Measurements from ENCODE around the gene MLLT11.
A peak's percentile ranks its signal among the peaks of the same experiment; 100 is the strongest.

The MLLT11 gene

GRCh38 chr1:151047925-151048644, 12.1 kb upstream of the MLLT11 start:
- H3K4me1 ChIP-seq (ENCODE audit: insufficient read depth, low read length): no peaks in the 10 kb centered on the region
- H3K36me3 ChIP-seq (ENCODE audit: insufficient read depth, low read length): peaks cover 3% of the 10 kb centered on the region; the same call in 1 of the 2 replicates
- H3K9ac ChIP-seq (ENCODE audit: low read depth, low read length): peak overlapping the region; percentile 83
- no peaks in the 10 kb centered on the region for H3K9me3 ChIP-seq (ENCODE audit: control insufficient read depth, insufficient read depth, low read length)

GRCh38 chr1:151048645-151049032, 11.6 kb upstream of the MLLT11 start:
- H3K9ac ChIP-seq (ENCODE audit: low read depth, low read length): peak overlapping the region; percentile 83; the same call in 1 of the 2 replicates
- H3K4me1 ChIP-seq (ENCODE audit: insufficient read depth, low read length): no peaks in the 10 kb centered on the region
- peaks cover 3% of the 10 kb centered on the region for H3K36me3 ChIP-seq (ENCODE audit: insufficient read depth, low read length)
- H3K9me3 ChIP-seq (ENCODE audit: control insufficient read depth, insufficient read depth, low read length): no peaks in the 10 kb centered on the region

GRCh38 chr1:151049458-151049857, 10.7 kb upstream of the MLLT11 start:
- H3K4me1 ChIP-seq (ENCODE audit: insufficient read depth, low read length): no peaks in the 10 kb centered on the region
- H3K36me3 ChIP-seq (ENCODE audit: insufficient read depth, low read length): peaks cover 7% of the 10 kb centered on the region
- no peak overlapping the region for H3K9ac ChIP-seq (ENCODE audit: low read depth, low read length)
- no peaks in the 10 kb centered on the region for H3K9me3 ChIP-seq (ENCODE audit: control insufficient read depth, insufficient read depth, low read length)

GRCh38 chr1:151050051-151050688, 10.0 kb upstream of the MLLT11 start:
- H3K36me3 ChIP-seq (ENCODE audit: insufficient read depth, low read length): peaks cover 12% of the 10 kb centered on the region
- H3K4me1 ChIP-seq (ENCODE audit: insufficient read depth, low read length): no peaks in the 10 kb centered on the region
- no peak overlapping the region for H3K9ac ChIP-seq (ENCODE audit: low read depth, low read length)
- no peaks in the 10 kb centered on the region for H3K9me3 ChIP-seq (ENCODE audit: control insufficient read depth, insufficient read depth, low read length)

- no peaks in the 10 kb centered on the region for H3K4me1 ChIP-seq (ENCODE audit: insufficient read depth, low read length)
- H3K9ac ChIP-seq (ENCODE audit: low read depth, low read length): no peak overlapping the region
- no peaks in the 10 kb centered on the region for H3K9me3 ChIP-seq (ENCODE audit: control insufficient read depth, insufficient read depth, low read length)
- peaks cover 24% of the 10 kb centered on the region for H3K36me3 ChIP-seq (ENCODE audit: insufficient read depth, low read length)
Observed at GRCh38 chr1:151051356-151052009, 8.7 kb upstream of the MLLT11 start.

- H3K9me3 ChIP-seq (ENCODE audit: control insufficient read depth, insufficient read depth, low read length): no peaks in the 10 kb centered on the region
- H3K9ac ChIP-seq (ENCODE audit: low read depth, low read length): no peak overlapping the region
- H3K36me3 ChIP-seq (ENCODE audit: insufficient read depth, low read length): peaks cover 24% of the 10 kb centered on the region
- peaks cover 6% of the 10 kb centered on the region for H3K4me1 ChIP-seq (ENCODE audit: insufficient read depth, low read length)
Observed at GRCh38 chr1:151054971-151055547, 5.1 kb upstream of the MLLT11 start.

- no peak overlapping the region for H3K9ac ChIP-seq (ENCODE audit: low read depth, low read length)
- no peaks in the 10 kb centered on the region for H3K9me3 ChIP-seq (ENCODE audit: control insufficient read depth, insufficient read depth, low read length)
- H3K36me3 ChIP-seq (ENCODE audit: insufficient read depth, low read length): peaks cover 24% of the 10 kb centered on the region
- peaks cover 6% of the 10 kb centered on the region for H3K4me1 ChIP-seq (ENCODE audit: insufficient read depth, low read length)
Observed at GRCh38 chr1:151055581-151055980, 4.6 kb upstream of the MLLT11 start.

- no peak overlapping the region for H3K9ac ChIP-seq (ENCODE audit: low read depth, low read length)
- peaks cover 6% of the 10 kb centered on the region for H3K4me1 ChIP-seq (ENCODE audit: insufficient read depth, low read length)
- no peaks in the 10 kb centered on the region for H3K9me3 ChIP-seq (ENCODE audit: control insufficient read depth, insufficient read depth, low read length)
- H3K36me3 ChIP-seq (ENCODE audit: insufficient read depth, low read length): peaks cover 24% of the 10 kb centered on the region
Observed at GRCh38 chr1:151056149-151056548, 4.0 kb upstream of the MLLT11 start.

- Histone ChIP-seq H3K9ac (ENCODE audit: low read depth, low read length) (peak overlapping the region; percentile 96), H3K4me1 (ENCODE audit: insufficient read depth, low read length) (peaks cover 16% of the 10 kb centered on the region), H3K9me3 (ENCODE audit: control insufficient read depth, insufficient read depth, low read length) (no peaks in the 10 kb centered on the region), H3K36me3 (ENCODE audit: insufficient read depth, low read length) (peaks cover 21% of the 10 kb centered on the region)
Observed at GRCh38 chr1:151058692-151059091, 1.5 kb upstream of the MLLT11 start.

GRCh38 chr1:151059109-151060006, 839 bp upstream of the MLLT11 start, which contains the start of gene CDC42SE1:
TSS of gene CDC42SE1 (minus strand) at chr1:151059622. CDS start at chr1:151055730, 3,892 bp downstream.
- no peaks in the 10 kb centered on the region for H3K9me3 ChIP-seq (ENCODE audit: control insufficient read depth, insufficient read depth, low read length)
- peak within 1 kb of the TSS; percentile 96 for H3K9ac ChIP-seq (ENCODE audit: low read depth, low read length)
- H3K4me1 ChIP-seq (ENCODE audit: insufficient read depth, low read length): peaks cover 18% of the 10 kb centered on the region
- peaks cover 18% of the 10 kb centered on the region for H3K36me3 ChIP-seq (ENCODE audit: insufficient read depth, low read length)

- peaks cover 8% of the 10 kb centered on the region for H3K36me3 ChIP-seq (ENCODE audit: insufficient read depth, low read length)
- H3K9me3 ChIP-seq (ENCODE audit: control insufficient read depth, insufficient read depth, low read length): no peaks in the 10 kb centered on the region
- H3K4me1 ChIP-seq (ENCODE audit: insufficient read depth, low read length): peaks cover 21% of the 10 kb centered on the region
- H3K9ac ChIP-seq (ENCODE audit: low read depth, low read length): peak overlapping the region; percentile 96
Observed at GRCh38 chr1:151060657-151061421, 642 bp downstream of the MLLT11 start.

GRCh38 chr1:151061704-151062103, 1.5 kb downstream of the MLLT11 start:
- Histone ChIP-seq H3K9ac (ENCODE audit: low read depth, low read length) (peak overlapping the region; percentile 96), H3K4me1 (ENCODE audit: insufficient read depth, low read length) (peaks cover 21% of the 10 kb centered on the region), H3K36me3 (ENCODE audit: insufficient read depth, low read length) (peaks cover 5% of the 10 kb centered on the region; the same call in 1 of the 2 replicates), H3K9me3 (ENCODE audit: control insufficient read depth, insufficient read depth, low read length) (no peaks in the 10 kb centered on the region)

- no peaks in the 10 kb centered on the region for H3K9me3 ChIP-seq (ENCODE audit: control insufficient read depth, insufficient read depth, low read length)
- no peak overlapping the region for H3K9ac ChIP-seq (ENCODE audit: low read depth, low read length)
- peaks cover 5% of the 10 kb centered on the region; the same call in 1 of the 2 replicates for H3K36me3 ChIP-seq (ENCODE audit: insufficient read depth, low read length)
- peaks cover 18% of the 10 kb centered on the region for H3K4me1 ChIP-seq (ENCODE audit: insufficient read depth, low read length)
Observed at GRCh38 chr1:151062741-151063371, 2.7 kb downstream of the MLLT11 start.

All from ES-I3 (cell line).